ENCODE data around the gene RPL7L1. TPM values are rescaled to one million over a fixed set of nuclear protein-coding genes. Genes with fewer than 3 reads are reported as not detected.

The RPL7L1 gene
- total and polyA plus RNA-seq, 2 of the 13 experiments (the other 11 are each of a cell fraction or from before 2014, with no cell fraction given): 51.6 to 179 TPM

GRCh38 chr6:42938987-42939809 is 59.8 kb downstream of the RPL7L1 start (continued):
- TF ChIP-seq ELF1 (CRISPR knock-in tag; IDR thresholded peaks at IDR 0.05): peak; percentile 71
- TF ChIP-seq NCOA1 (CRISPR knock-in tag; IDR thresholded peaks at IDR 0.05): peak; percentile 84; the same call in 1 of the 2 replicates
- peak; percentile 48; the same call in 1 of the 2 replicates for TF ChIP-seq ZNF784 (CRISPR knock-in tag; IDR thresholded peaks at IDR 0.05; ENCODE audit: borderline replicate concordance)
- TF ChIP-seq ZNF614 (CRISPR knock-in tag; IDR thresholded peaks at IDR 0.05; ENCODE audit: borderline replicate concordance): peak; percentile 93; the same call in 1 of the 2 replicates
- no peak for TF ChIP-seq ZKSCAN5 (CRISPR knock-in tag; IDR thresholded peaks at IDR 0.05)
- no peak; the same call in 1 of the 2 replicates for TF ChIP-seq SIX1 (CRISPR knock-in tag; IDR thresholded peaks at IDR 0.05; ENCODE audit: borderline replicate concordance)
- TF ChIP-seq ZNF704 (CRISPR knock-in tag; IDR thresholded peaks at IDR 0.05; ENCODE audit: borderline replicate concordance): peak; percentile 69
- TF ChIP-seq RORA (CRISPR knock-in tag; IDR thresholded peaks at IDR 0.05): no peak
- 0 out of 2 replicates have a peak, but pooled peaks have one; percentile 71 for TF ChIP-seq NFKBIZ (CRISPR knock-in tag; IDR thresholded peaks at IDR 0.05)
- TF ChIP-seq ZNF326 (CRISPR knock-in tag; IDR thresholded peaks at IDR 0.05; ENCODE audit: borderline replicate concordance): no peak
- no peak for TF ChIP-seq ZNF737 (CRISPR knock-in tag; IDR thresholded peaks at IDR 0.05; ENCODE audit: borderline replicate concordance)
- no peak for TF ChIP-seq SIX4 (CRISPR knock-in tag; IDR thresholded peaks at IDR 0.05)
- peak; percentile 95 for TF ChIP-seq ATF5 (CRISPR knock-in tag; IDR thresholded peaks at IDR 0.05; ENCODE audit: low read depth)
- no peak for TF ChIP-seq ZNF740 (CRISPR knock-in tag; IDR thresholded peaks at IDR 0.05)
- no peak for TF ChIP-seq THAP11 (CRISPR knock-in tag; IDR thresholded peaks at IDR 0.05)
- TF ChIP-seq ARID3A (IDR thresholded peaks at IDR 0.05; ENCODE audit: low read depth, low read length): no peak
- TF ChIP-seq SMARCC2 (IDR thresholded peaks at IDR 0.05): no peak
- TF ChIP-seq ZNF878 (CRISPR knock-in tag; IDR thresholded peaks at IDR 0.05): no peak
- TF ChIP-seq NFE2L1 (CRISPR knock-in tag; IDR thresholded peaks at IDR 0.05; ENCODE audit: borderline replicate concordance): no peak
- no peak for TF ChIP-seq ZNF513 (CRISPR knock-in tag; conservative IDR thresholded peaks at IDR 0.05)
- no peak for TF ChIP-seq NCOA5 (CRISPR knock-in tag; IDR thresholded peaks at IDR 0.05)
- no peak for TF ChIP-seq CBX2 (IDR thresholded peaks at IDR 0.05; ENCODE audit: low read depth, low read length)
- TF ChIP-seq CBX2 (CRISPR knock-in tag; IDR thresholded peaks at IDR 0.05; ENCODE audit: low read depth): no peak
- peak; percentile 28 for TF ChIP-seq STAG1 (CRISPR knock-in tag; IDR thresholded peaks at IDR 0.05)
